GM18526 (cell line): ENCODE results near the gene NIPAL1.

Source experiments
- POLR2A ChIP-seq: IDR thresholded peaks from 3 replicates; pipeline ENCODE4 v1.6.1; 2011; ENCODE audit not compliant: insufficient read length; ENCODE audit errors: extremely low read depth

Gene NIPAL1

DNA sequence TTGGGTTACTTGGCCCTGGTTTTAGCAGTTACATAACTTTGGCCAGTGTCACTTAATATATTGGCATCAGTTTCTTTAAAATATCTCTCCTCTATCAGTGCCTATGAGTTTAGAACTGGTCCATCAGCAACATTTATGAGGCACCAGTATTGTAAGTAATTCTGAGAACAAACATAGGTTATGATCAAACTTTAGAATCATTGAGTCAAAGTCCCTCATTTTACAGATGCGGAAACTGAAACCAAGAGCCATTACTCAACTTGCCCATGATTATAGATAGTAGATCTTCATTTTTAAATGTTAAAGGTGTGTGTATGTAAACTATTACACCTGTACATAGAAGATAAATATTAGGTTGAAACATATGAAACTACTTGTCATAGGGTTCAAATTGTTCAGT is 4.5 kb downstream of the NIPAL1 start:
- no peak for TF ChIP-seq POLR2A

- TF ChIP-seq POLR2A = no peak
Observed at GRCh38 chr4:48022192-48022799, 5.7 kb downstream of the NIPAL1 start.

GRCh38 chr4:48024522-48024921 is 8.0 kb downstream of the NIPAL1 start:
- TF ChIP-seq POLR2A = no peak

GRCh38 chr4:48025005-48025404 is 8.4 kb downstream of the NIPAL1 start:
- TF ChIP-seq POLR2A = no peak

DNA sequence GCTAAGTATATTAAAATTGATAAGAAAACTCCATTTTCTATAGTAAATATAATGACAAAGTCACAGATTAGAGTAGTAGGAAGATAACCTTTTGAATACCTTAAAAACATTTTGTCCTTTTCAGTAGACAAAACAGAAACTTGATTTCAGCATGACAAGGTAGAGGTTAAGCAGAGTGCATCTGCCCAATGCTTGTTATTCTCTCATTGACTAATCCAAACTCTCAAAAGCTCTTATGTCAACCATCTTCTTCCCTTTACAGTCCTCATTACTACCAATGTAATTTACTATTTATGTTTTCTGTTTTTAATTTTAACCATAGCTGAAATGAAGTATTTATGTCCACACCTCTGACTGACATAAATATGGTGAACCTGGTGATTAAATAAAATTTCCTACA is 11.1 kb downstream of the NIPAL1 start:
- no peak for TF ChIP-seq POLR2A

DNA sequence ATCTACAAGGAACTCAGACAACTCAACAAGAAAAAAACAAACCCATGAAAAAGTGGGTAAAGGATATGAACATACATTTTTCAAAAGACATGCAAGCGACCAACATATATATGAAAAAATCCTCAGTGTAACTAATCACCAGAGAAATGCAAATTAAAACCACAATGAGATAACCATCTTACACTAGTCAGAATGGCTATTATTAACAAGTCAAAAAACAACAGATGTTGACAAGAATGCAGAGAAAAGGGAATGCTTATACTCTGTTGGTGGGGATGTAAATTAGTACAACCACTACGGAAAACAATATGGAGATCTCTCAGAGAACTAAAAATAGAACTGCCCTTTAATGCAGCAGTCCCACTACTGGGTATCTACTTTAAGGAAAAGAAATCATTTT is 12.1 kb downstream of the NIPAL1 start:
- no peak for TF ChIP-seq POLR2A

- no peak for TF ChIP-seq POLR2A
Observed at GRCh38 chr4:48030470-48030869, 13.9 kb downstream of the NIPAL1 start.

DNA sequence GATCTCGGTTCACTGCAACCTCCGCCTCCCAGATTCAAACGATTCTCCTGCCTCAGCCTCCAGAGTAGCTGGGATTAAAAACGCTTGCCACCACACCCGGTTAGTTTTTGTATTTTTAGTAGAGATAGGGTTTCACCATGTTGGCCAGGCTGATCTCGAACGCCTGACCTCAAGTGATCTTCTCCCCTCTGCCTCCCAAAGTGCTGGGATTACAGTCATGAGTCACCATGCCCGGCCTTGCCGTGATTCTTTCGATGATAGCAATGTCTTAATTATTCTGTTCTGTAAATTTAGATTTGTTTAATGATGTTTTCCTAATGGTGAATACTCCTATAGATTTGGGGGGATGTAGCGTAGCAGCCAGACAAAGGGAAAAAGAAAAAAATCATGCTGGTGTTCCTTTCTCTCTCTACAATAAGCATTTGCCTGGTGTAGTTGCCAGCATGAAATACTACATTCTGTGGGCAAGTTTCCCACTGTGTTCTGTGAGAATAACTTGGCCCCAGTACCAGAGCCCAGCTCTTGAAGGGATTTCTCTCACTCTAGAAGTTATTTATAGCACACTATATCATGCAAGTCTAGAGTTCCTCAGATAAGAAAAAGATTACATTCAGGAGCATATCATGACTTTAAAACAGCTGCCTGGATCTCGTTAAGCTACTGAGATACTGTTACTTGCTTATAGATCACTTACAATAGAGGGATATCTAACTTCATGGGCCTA is 15.4 kb downstream of the NIPAL1 start:
- no peak for TF ChIP-seq POLR2A

- no peak for TF ChIP-seq POLR2A
Observed at GRCh38 chr4:48032721-48033120, 16.1 kb downstream of the NIPAL1 start.

DNA sequence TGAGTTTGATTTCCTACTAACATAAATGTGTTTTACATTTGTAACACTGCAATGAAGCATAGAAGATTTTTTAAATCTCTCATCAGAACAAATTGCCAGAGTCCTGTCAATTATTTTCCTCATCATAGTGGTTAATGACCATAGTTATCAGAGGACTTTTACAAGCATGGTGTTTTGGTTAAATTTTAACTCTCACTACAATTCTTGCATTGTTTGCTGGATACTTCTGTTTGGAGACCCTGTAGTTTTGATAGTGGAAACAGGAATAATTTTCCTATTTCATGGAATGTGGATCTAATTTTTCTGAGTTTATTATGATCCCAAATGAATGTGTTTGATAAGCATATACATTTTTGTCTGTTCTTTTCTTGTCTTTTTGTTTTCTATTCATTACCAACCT is 16.8 kb downstream of the NIPAL1 start:
- TF ChIP-seq POLR2A = no peak

DNA sequence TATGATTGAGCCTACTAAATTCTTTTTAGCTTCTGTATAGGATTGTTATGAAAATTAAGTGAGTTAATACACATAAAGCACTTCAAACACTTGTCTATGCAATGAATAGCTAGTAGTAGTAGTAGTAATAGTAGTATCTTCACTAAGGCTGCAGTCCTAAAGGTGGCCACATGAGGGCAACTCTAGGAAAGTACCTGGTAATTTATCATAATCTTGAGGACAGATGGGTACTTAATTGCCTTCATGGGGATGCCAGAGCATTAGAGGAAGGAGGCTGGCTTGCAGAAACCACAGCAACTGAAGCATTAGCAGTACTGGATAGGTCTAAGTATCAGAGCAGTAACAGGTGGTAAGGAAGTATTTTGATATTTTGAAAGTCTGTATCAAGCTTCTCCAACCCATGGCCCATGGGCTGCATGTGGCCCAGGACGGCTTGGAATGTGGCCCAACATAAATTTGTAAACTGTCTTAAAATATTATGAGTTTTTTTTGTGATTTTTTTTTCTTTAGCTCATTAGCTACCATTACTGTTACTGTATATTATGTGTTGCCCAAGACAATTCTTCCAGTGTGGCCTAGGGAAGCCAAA is 17.3 kb downstream of the NIPAL1 start:
- TF ChIP-seq POLR2A = no peak

DNA sequence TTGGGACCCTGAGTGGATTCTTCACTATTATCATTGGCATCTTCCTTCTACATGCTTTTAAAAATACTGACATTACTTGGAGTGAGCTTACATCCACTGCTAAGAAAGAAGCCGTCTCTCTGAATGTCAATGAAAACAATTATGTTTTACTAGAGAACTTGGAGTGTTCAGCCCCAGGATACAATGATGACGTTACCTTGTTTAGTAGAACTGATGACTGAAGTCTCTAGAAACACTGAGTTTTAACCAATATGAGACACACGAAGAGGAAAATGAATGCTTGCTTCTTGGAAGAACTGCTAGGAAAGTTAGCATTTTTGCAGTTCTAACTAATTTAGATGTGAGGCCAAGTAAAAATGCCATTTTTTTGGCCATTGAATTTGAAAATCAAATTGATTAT is 19.4 kb downstream of the NIPAL1 start:
- TF ChIP-seq POLR2A = no peak

DNA sequence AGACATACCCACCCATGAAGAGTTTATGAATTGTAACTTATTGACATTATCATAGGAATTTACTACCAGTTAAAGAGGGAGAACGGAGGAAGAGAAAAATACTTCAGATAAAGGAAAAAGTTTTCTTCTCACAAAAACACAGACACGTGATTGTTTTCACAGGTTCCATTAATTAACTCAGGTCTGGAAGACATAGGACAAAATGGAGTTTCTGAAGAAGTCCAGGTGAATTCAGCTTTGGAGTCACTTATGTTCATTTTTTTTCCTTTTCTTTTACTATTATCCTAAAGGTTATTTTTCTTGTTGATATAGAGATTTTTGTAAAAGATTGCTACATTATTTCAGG is 20.5 kb downstream of the NIPAL1 start:
- TF ChIP-seq POLR2A = no peak

DNA sequence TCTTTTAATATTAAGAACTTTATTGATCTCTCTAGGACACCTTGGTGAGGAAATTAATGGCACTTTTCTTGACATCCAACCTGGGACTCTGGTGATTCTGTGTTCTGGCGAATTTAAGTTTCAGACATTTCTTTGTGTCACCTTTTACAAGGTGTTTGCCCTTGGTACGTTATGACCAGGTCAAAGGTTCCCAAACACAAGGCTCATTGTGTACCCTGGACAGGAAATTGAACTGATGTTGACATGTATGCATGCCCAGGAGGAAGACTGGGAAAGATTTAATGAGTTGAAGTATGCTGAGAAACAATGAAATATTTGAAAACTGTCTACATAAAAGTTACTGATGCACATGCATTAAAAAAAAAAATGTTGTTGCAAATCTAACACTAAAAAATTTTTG is 22.1 kb downstream of the NIPAL1 start:
- TF ChIP-seq POLR2A = no peak

GRCh38 chr4:48039561-48039960 is 23.0 kb downstream of the NIPAL1 start:
- TF ChIP-seq POLR2A = no peak

DNA sequence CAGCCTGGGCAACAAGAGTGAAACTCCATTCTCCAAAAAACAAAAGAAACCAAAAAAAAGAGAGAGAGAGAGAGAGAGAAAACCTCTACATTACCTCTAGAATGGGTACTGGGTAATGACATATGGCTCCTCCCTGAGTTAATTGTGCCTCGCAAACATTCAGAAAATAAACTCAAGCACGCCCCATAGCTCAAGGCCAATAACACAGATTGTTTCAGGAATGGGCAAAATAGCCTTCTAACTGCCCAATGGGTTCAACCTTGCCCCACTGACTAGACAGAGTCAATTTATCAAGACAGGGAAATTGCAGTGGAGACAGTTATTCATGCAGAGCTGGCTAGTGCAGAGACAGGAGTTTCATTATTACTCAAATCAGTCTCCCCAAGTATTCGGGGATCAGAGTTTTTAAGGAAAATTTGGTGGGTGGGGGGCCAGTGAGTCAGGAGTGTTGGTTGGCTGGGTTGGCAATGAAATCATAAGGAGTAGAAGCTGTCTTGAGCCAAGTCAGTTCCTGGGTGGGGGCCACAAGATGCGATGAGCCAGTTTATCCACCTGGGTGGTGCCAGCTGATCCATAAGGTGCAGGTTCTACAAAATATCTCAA is 25.1 kb downstream of the NIPAL1 start:
- TF ChIP-seq POLR2A = no peak
